H9 (cell line): Measurements from ENCODE around the gene SSBP1. TPM values are rescaled to one million over a fixed set of nuclear protein-coding genes. Genes with fewer than 3 reads are reported as not detected.

ENCODE experiments used
- DNase-seq: peaks from one replicate; pipeline ENCODE4 v3.0.0-alpha.2; 2017
- H2AFZ ChIP-seq: one replicate; pipeline ENCODE4 v1.6.1; 2013; ENCODE audit warnings: mild to moderate bottlenecking, low read length, control low read depth, moderate library complexity
- H2AK5ac ChIP-seq: 2 replicates; pipeline ENCODE4 v1.6.1; 2013; ENCODE audit warnings: low read length, control low read depth, mixed read lengths; ENCODE audit not compliant: insufficient read length
- H2BK120ac ChIP-seq: one replicate; pipeline ENCODE4 v1.6.1; 2013; ENCODE audit warnings: low read depth, mild to moderate bottlenecking, low read length, control low read depth, inconsistent platforms; ENCODE audit not compliant: poor library complexity, severe bottlenecking
- H2BK12ac ChIP-seq: 2 replicates; pipeline ENCODE4 v1.6.1; 2013; ENCODE audit warnings: low read length, control low read depth, mixed read lengths, low read depth; ENCODE audit not compliant: insufficient read length
- H2BK15ac ChIP-seq: 2 replicates; pipeline ENCODE4 v1.6.1; 2013; ENCODE audit warnings: low read depth, low read length, control low read depth
- H2BK20ac ChIP-seq: one replicate; pipeline ENCODE4 v1.6.1; 2013; ENCODE audit warnings: low read depth, mild to moderate bottlenecking, low read length, control low read depth, inconsistent platforms; ENCODE audit not compliant: poor library complexity, severe bottlenecking
- H2BK5ac ChIP-seq: 2 replicates; pipeline ENCODE4 v1.6.1; 2013; ENCODE audit warnings: low read length, control low read depth, mixed read lengths; ENCODE audit not compliant: insufficient read length
- H3K14ac ChIP-seq: 2 replicates; pipeline ENCODE4 v1.6.1; 2013; ENCODE audit warnings: low read length, control low read depth; ENCODE audit not compliant: insufficient read depth
- H3K18ac ChIP-seq: 2 replicates; pipeline ENCODE4 v1.6.1; 2013; ENCODE audit warnings: low read depth, mild to moderate bottlenecking, mixed read lengths, low read length, control low read depth; ENCODE audit not compliant: insufficient read length
- H3K23ac ChIP-seq: 2 replicates; pipeline ENCODE4 v1.6.1; 2013; ENCODE audit warnings: low read length, control low read depth, mixed read lengths, low read depth; ENCODE audit not compliant: insufficient read length
- H3K23me2 ChIP-seq: 2 replicates; pipeline ENCODE4 v1.6.1; 2013; ENCODE audit warnings: low read depth, mild to moderate bottlenecking, mixed read lengths, low read length, control low read depth; ENCODE audit not compliant: insufficient read length, poor library complexity, severe bottlenecking
- H3K27ac ChIP-seq: 2 replicates; pipeline ENCODE4 v1.5.1; 2013; ENCODE audit warnings: low read length, control low read depth, mixed read lengths, low read depth; ENCODE audit not compliant: insufficient read length
- H3K27me3 ChIP-seq: 2 replicates; pipeline ENCODE4 v1.6.1; 2013; ENCODE audit warnings: low read length, control low read depth, inconsistent platforms; ENCODE audit not compliant: insufficient read depth
- H3K4ac ChIP-seq: 2 replicates; pipeline ENCODE4 v1.6.1; 2013; ENCODE audit warnings: low read depth, mild to moderate bottlenecking, control low read depth, inconsistent platforms, low read length, moderate library complexity
- H3K4me1 ChIP-seq: 2 replicates; pipeline ENCODE4 v1.6.1; 2013; ENCODE audit warnings: low read length, control low read depth, inconsistent platforms; ENCODE audit not compliant: insufficient read depth
- H3K4me2 ChIP-seq: 2 replicates; pipeline ENCODE4 v1.6.1; 2013; ENCODE audit warnings: low read length, control low read depth, mixed read lengths; ENCODE audit not compliant: insufficient read length, insufficient read depth
- H3K56ac ChIP-seq: 2 replicates; pipeline ENCODE4 v1.6.1; 2013; ENCODE audit warnings: low read depth, mild to moderate bottlenecking, mixed read lengths, low read length, control low read depth; ENCODE audit not compliant: insufficient read length
- H3K79me1 ChIP-seq: 2 replicates; pipeline ENCODE4 v1.6.1; 2013; ENCODE audit warnings: low read depth, mild to moderate bottlenecking, moderate library complexity, low read length, control low read depth, inconsistent platforms; ENCODE audit not compliant: insufficient read depth, poor library complexity, severe bottlenecking
- H3K79me2 ChIP-seq: 2 replicates; pipeline ENCODE4 v1.6.1; 2013; ENCODE audit warnings: low read length, control low read depth, inconsistent platforms; ENCODE audit not compliant: insufficient read depth
- H3K9ac ChIP-seq: 2 replicates; pipeline ENCODE4 v1.6.1; 2013; ENCODE audit warnings: low read length, control low read depth, mixed read lengths; ENCODE audit not compliant: insufficient read length; ENCODE audit errors: extremely low read depth
- H3K9me3 ChIP-seq: one replicate; pipeline ENCODE4 v1.6.1; 2013; ENCODE audit warnings: low read depth, low read length, inconsistent platforms; ENCODE audit not compliant: control insufficient read depth
- H3T11ph ChIP-seq: one replicate; pipeline ENCODE4 v1.6.1; 2013; ENCODE audit warnings: mild to moderate bottlenecking, low read length, control low read depth, inconsistent platforms
- H4K20me1 ChIP-seq: one replicate; pipeline ENCODE4 v1.6.1; 2013; ENCODE audit not compliant: control insufficient read depth, insufficient read length, insufficient read depth
- H4K5ac ChIP-seq: 2 replicates; pipeline ENCODE4 v1.6.1; 2013; ENCODE audit warnings: low read depth, mild to moderate bottlenecking, mixed read lengths, low read length, control low read depth; ENCODE audit not compliant: insufficient read length
- H4K8ac ChIP-seq: replicated peaks from 2 replicates; pipeline ENCODE4 v1.6.1; 2013; ENCODE audit warnings: low read length, control low read depth, mixed read lengths, low read depth; ENCODE audit not compliant: insufficient read length
- H4K91ac ChIP-seq: 2 replicates; pipeline ENCODE4 v1.6.1; 2013; ENCODE audit warnings: low read depth, mild to moderate bottlenecking, moderate library complexity, mixed read lengths, low read length, control low read depth; ENCODE audit not compliant: insufficient read length
- H3K27ac Mint-ChIP-seq, 3 experiments: 2 replicates in 2 of 3; 3 replicates in 1 of 3; pipeline ENCODE4 v1.8.0; 2020 to 2021; ENCODE audit warnings: mixed read lengths in 3 of 3, mild to moderate bottlenecking in 1 of 3, moderate library complexity in 1 of 3
- H3K27me3 Mint-ChIP-seq: 2 replicates; pipeline ENCODE4 v1.8.0; 2021; ENCODE audit warnings: low read depth, mild to moderate bottlenecking, moderate library complexity, mixed read lengths
- H3K36me3 Mint-ChIP-seq, 3 experiments: 2 replicates in 2 of 3; 3 replicates in 1 of 3; pipeline ENCODE4 v1.8.0; 2020 to 2021; ENCODE audit warnings: low read depth in 3 of 3, mixed read lengths in 3 of 3; ENCODE audit not compliant: insufficient read depth in 1 of 3
- H3K4me1 Mint-ChIP-seq, 2 experiments: 2 replicates each; pipeline ENCODE4 v1.8.0; 2020; ENCODE audit warnings: mixed read lengths in 2 of 2
- H3K4me3 Mint-ChIP-seq, 2 experiments: 2 replicates in 1 of 2; 3 replicates in 1 of 2; pipeline ENCODE4 v1.8.0; 2020 to 2021; ENCODE audit warnings: mild to moderate bottlenecking in 2 of 2, mixed read lengths in 2 of 2, moderate library complexity in 1 of 2
- H3K9me3 Mint-ChIP-seq, 2 experiments: 2 replicates in 1 of 2; 3 replicates in 1 of 2; pipeline ENCODE4 v1.8.0; 2020; ENCODE audit warnings: mild to moderate bottlenecking in 2 of 2, mixed read lengths in 2 of 2, moderate library complexity in 1 of 2
- CTCF ChIP-seq: fragments of 200-600 bp; sonication (generic); conservative IDR thresholded peaks from 3 replicates; pipeline ENCODE4 v1.8.0; 2021; ENCODE audit warnings: antibody characterized with exemption, mild to moderate bottlenecking
- WGBS: extraction: QIAGEN DNeasy Blood & Tissue Kit; methylation state at CpG from one replicate; pipeline ENCODE4 v1.1.7; 2013; ENCODE audit warnings: missing lambda C conversion rate, low lambda C conversion rate, mixed read lengths; ENCODE audit not compliant: insufficient read length; ENCODE audit errors: extremely low coverage; 5-methylcytosine and 5-hydroxymethylcytosine counted together
- total RNA-seq: library from RNA; stranded (reverse); gene quantifications from 2 replicates; pipeline ENCODE4 v1.2.1, GENCODE V29; 2021

The SSBP1 gene
- total RNA-seq, 1 experiment from 2014 or later = 266 TPM

- H3K27me3 Mint-ChIP-seq = no peaks in the 10 kb centered on the region
- WGBS = no CpG with 5 or more reads among the region's 3 CpGs
- no peak overlapping the region for H3K18ac ChIP-seq
Observed at GRCh38 chr7:141739250-141739649, 1.1 kb downstream of the SSBP1 start.

More at GRCh38 chr7:141739250-141739649, 1.1 kb downstream of the SSBP1 start:
- no peak overlapping the region for H3K23ac ChIP-seq
- no peak overlapping the region for H3K27ac ChIP-seq
- TF ChIP-seq CTCF = no peak
- Mint-ChIP-seq H3K36me3 (peaks cover 39 to 51% (median 49%) of the 10 kb centered on the region in 3 experiments), H3K4me1 (peaks cover 13 to 23% of the 10 kb centered on the region in 2 experiments), H3K9me3 (peaks cover 0 to 2% of the 10 kb centered on the region in 2 experiments; a peak in 1 of 5 replicates), H3K27ac (peak overlapping the region in 2 of 3 experiments; percentile 22 to 79; a peak in 3 of 7 replicates), H3K4me3 (peak overlapping the region; percentile 96 to 99)
- peak overlapping the region; percentile 84 for H3K4me2 ChIP-seq
- peaks cover 3% of the 10 kb centered on the region; the same call in 1 of the 2 replicates for H3K4me1 ChIP-seq
- H3K9me3 ChIP-seq = no peaks in the 10 kb centered on the region
- H3K23me2 ChIP-seq = peaks cover 3% of the 10 kb centered on the region
- H2AFZ ChIP-seq = no peak overlapping the region
- no peak overlapping the region for H2BK120ac ChIP-seq
- no peaks in the 10 kb centered on the region for H4K20me1 ChIP-seq
- no peak overlapping the region for H4K5ac ChIP-seq
- H3K9ac ChIP-seq = no peak overlapping the region
- no peak overlapping the region for H4K91ac ChIP-seq
- H2BK12ac ChIP-seq = no peak overlapping the region
- H2BK5ac ChIP-seq = no peak overlapping the region
- no peak overlapping the region for H3K4ac ChIP-seq
- H2AK5ac ChIP-seq = no peak overlapping the region
- H3K79me2 ChIP-seq = peaks cover 16% of the 10 kb centered on the region
- no peak overlapping the region for H3K14ac ChIP-seq
- no peak overlapping the region for H3K56ac ChIP-seq
- H4K8ac ChIP-seq = no peak overlapping the region
- H2BK15ac ChIP-seq = no peak overlapping the region
- H3K79me1 ChIP-seq = peaks cover 8% of the 10 kb centered on the region
- no peak for DNase-seq
- no peak overlapping the region for H2BK20ac ChIP-seq
- H3K27me3 ChIP-seq = no peaks in the 10 kb centered on the region
- H3T11ph ChIP-seq = no peak overlapping the region
